Activated CD4-positive, alpha-beta T cell treated with anti-CD3 and anti-CD28 coated beads, Interleukin-2, amount 10 ng/mL, durations not matched to agents 7 days and 5 days (primary cell): ENCODE measurements around the gene PARD3. TPM values are rescaled to one million over a fixed set of nuclear protein-coding genes. Genes with fewer than 3 reads are reported as not detected.

Experiments
- CTCF ChIA-PET: fragments of 350-600 bp; sonication (Branson Sonifier 250); formaldehyde crosslinking; loops from one replicate; lab custom pipeline; 2021; ENCODE audit warnings: antibody characterized with exemption; lab: Charles Lee
- POLR2A ChIA-PET: fragments of 350-600 bp; sonication (Branson Sonifier 250); formaldehyde crosslinking; loops from one replicate; lab custom pipeline; 2021; ENCODE audit warnings: antibody characterized with exemption; lab: Charles Lee
- DNase-seq: peaks from one replicate; pipeline ENCODE4 v3.0.0-alpha.2; 2020
- H3K27ac Mint-ChIP-seq: one replicate; pipeline ENCODE4 v1.8.0; 2021; ENCODE audit warnings: mild to moderate bottlenecking, moderate library complexity, mixed read lengths
- H3K27me3 Mint-ChIP-seq: one replicate; pipeline ENCODE4 v1.8.0; 2021; ENCODE audit warnings: mixed read lengths
- H3K36me3 Mint-ChIP-seq: one replicate; pipeline ENCODE4 v1.8.0; 2021; ENCODE audit warnings: low read depth, mixed read lengths
- H3K4me1 Mint-ChIP-seq: one replicate; pipeline ENCODE4 v1.8.0; 2021; ENCODE audit warnings: mixed read lengths
- H3K4me3 Mint-ChIP-seq: one replicate; pipeline ENCODE4 v1.8.0; 2021; ENCODE audit warnings: mild to moderate bottlenecking, moderate library complexity, mixed read lengths
- H3K9me3 Mint-ChIP-seq: one replicate; pipeline ENCODE4 v1.8.0; 2021; ENCODE audit warnings: mixed read lengths
- total RNA-seq, 2 experiments: library from RNA; stranded (reverse); gene quantifications; one replicate each; pipeline ENCODE4 v1.2.3, GENCODE V29; 2021

The PARD3 gene
- total RNA-seq, 2 experiments from 2014 or later, result 1.0 to 1.2 TPM

- no peak for DNase-seq
Measured at GRCh38 chr10:34580214-34580613, 234.9 kb downstream of the PARD3 start.

GRCh38 chr10:34578468-34578867 lies 236.6 kb downstream of the PARD3 start:
- CTCF ChIA-PET, result no interaction called here
- no peaks in the 10 kb centered on the region for H3K36me3 Mint-ChIP-seq

More at GRCh38 chr10:34580214-34580613, 234.9 kb downstream of the PARD3 start:
- Mint-ChIP-seq H3K9me3 (no peaks in the 10 kb centered on the region), H3K27ac (no peak overlapping the region), H3K36me3 (no peaks in the 10 kb centered on the region), H3K4me1 (no peaks in the 10 kb centered on the region), H3K4me3 (no peak overlapping the region), H3K27me3 (no peaks in the 10 kb centered on the region)
- ChIA-PET CTCF (no interaction called here), POLR2A (no interaction called here)

GRCh38 chr10:34576797-34577196 lies 238.3 kb downstream of the PARD3 start:
- H3K36me3 Mint-ChIP-seq, result no peaks in the 10 kb centered on the region
- no peaks in the 10 kb centered on the region for H3K27me3 Mint-ChIP-seq
- POLR2A ChIA-PET, result no interaction called here

More at GRCh38 chr10:34578468-34578867, 236.6 kb downstream of the PARD3 start:
- H3K4me1 Mint-ChIP-seq, result no peaks in the 10 kb centered on the region
- POLR2A ChIA-PET, result no interaction called here
- no peak for DNase-seq
- H3K27ac Mint-ChIP-seq, result no peak overlapping the region
- H3K27me3 Mint-ChIP-seq, result no peaks in the 10 kb centered on the region
- H3K4me3 Mint-ChIP-seq, result no peak overlapping the region
- no peaks in the 10 kb centered on the region for H3K9me3 Mint-ChIP-seq

GRCh38 chr10:34575882-34576281 lies 239.2 kb downstream of the PARD3 start:
- POLR2A ChIA-PET, result no interaction called here
- no peaks in the 10 kb centered on the region for H3K9me3 Mint-ChIP-seq
- no peak overlapping the region for H3K27ac Mint-ChIP-seq
- CTCF ChIA-PET, result no interaction called here
- DNase-seq, result no peak
- H3K36me3 Mint-ChIP-seq, result no peaks in the 10 kb centered on the region
- H3K4me1 Mint-ChIP-seq, result no peaks in the 10 kb centered on the region
- H3K27me3 Mint-ChIP-seq, result no peaks in the 10 kb centered on the region
- H3K4me3 Mint-ChIP-seq, result no peak overlapping the region

More at GRCh38 chr10:34576797-34577196, 238.3 kb downstream of the PARD3 start:
- no peak overlapping the region for H3K27ac Mint-ChIP-seq
- no peaks in the 10 kb centered on the region for H3K9me3 Mint-ChIP-seq
- CTCF ChIA-PET, result no interaction called here
- no peaks in the 10 kb centered on the region for H3K4me1 Mint-ChIP-seq
- no peak overlapping the region for H3K4me3 Mint-ChIP-seq
- DNase-seq, result no peak

- H3K27me3 Mint-ChIP-seq, result no peaks in the 10 kb centered on the region
- no peak overlapping the region for H3K4me3 Mint-ChIP-seq
- H3K27ac Mint-ChIP-seq, result no peak overlapping the region
- H3K9me3 Mint-ChIP-seq, result no peaks in the 10 kb centered on the region
- H3K36me3 Mint-ChIP-seq, result no peaks in the 10 kb centered on the region
- no peaks in the 10 kb centered on the region for H3K4me1 Mint-ChIP-seq
- ChIA-PET POLR2A (no interaction called here), CTCF (interaction anchor here (0.6 kb wide), 1 partner anchor 22 kb away, joined by 3 read pairs; no protein-coding TSS in a partner anchor)
- no peak for DNase-seq
Measured at GRCh38 chr10:34574353-34574934, 240.7 kb downstream of the PARD3 start.

GRCh38 chr10:34570887-34571286 lies 244.2 kb downstream of the PARD3 start:
- DNase-seq, result no peak
- no peak overlapping the region for H3K4me3 Mint-ChIP-seq
- no peak overlapping the region for H3K27ac Mint-ChIP-seq
- no peaks in the 10 kb centered on the region for H3K9me3 Mint-ChIP-seq
- POLR2A ChIA-PET, result no interaction called here
- H3K27me3 Mint-ChIP-seq, result no peaks in the 10 kb centered on the region
- no peaks in the 10 kb centered on the region for H3K36me3 Mint-ChIP-seq
- CTCF ChIA-PET, result no interaction called here
- H3K4me1 Mint-ChIP-seq, result no peaks in the 10 kb centered on the region

- H3K4me1 Mint-ChIP-seq, result no peaks in the 10 kb centered on the region
- CTCF ChIA-PET, result no interaction called here
- no peaks in the 10 kb centered on the region for H3K36me3 Mint-ChIP-seq
- no peak overlapping the region for H3K4me3 Mint-ChIP-seq
- no peak overlapping the region for H3K27ac Mint-ChIP-seq
- no peak for DNase-seq
- no peaks in the 10 kb centered on the region for H3K9me3 Mint-ChIP-seq
- no peaks in the 10 kb centered on the region for H3K27me3 Mint-ChIP-seq
- POLR2A ChIA-PET, result no interaction called here
Measured at GRCh38 chr10:34567659-34568253, 247.3 kb downstream of the PARD3 start.

- POLR2A ChIA-PET, result no interaction called here
- H3K36me3 Mint-ChIP-seq, result no peaks in the 10 kb centered on the region
- DNase-seq, result no peak
- CTCF ChIA-PET, result no interaction called here
- H3K27ac Mint-ChIP-seq, result no peak overlapping the region
- H3K9me3 Mint-ChIP-seq, result no peaks in the 10 kb centered on the region
- H3K4me3 Mint-ChIP-seq, result no peak overlapping the region
- H3K4me1 Mint-ChIP-seq, result no peaks in the 10 kb centered on the region
- no peaks in the 10 kb centered on the region for H3K27me3 Mint-ChIP-seq
Measured at GRCh38 chr10:34565934-34566333, 249.2 kb downstream of the PARD3 start.

- Mint-ChIP-seq H3K4me3 (no peak overlapping the region), H3K27ac (no peak overlapping the region), H3K27me3 (no peaks in the 10 kb centered on the region), H3K4me1 (no peaks in the 10 kb centered on the region), H3K36me3 (no peaks in the 10 kb centered on the region), H3K9me3 (no peaks in the 10 kb centered on the region)
- DNase-seq, result no peak
- CTCF ChIA-PET, result no interaction called here
- POLR2A ChIA-PET, result no interaction called here
Measured at GRCh38 chr10:34558093-34558583, 257.0 kb downstream of the PARD3 start.

- no peaks in the 10 kb centered on the region for H3K36me3 Mint-ChIP-seq
- no peak for DNase-seq
- POLR2A ChIA-PET, result no interaction called here
- no peaks in the 10 kb centered on the region for H3K4me1 Mint-ChIP-seq
- H3K4me3 Mint-ChIP-seq, result no peak overlapping the region
- no peaks in the 10 kb centered on the region for H3K9me3 Mint-ChIP-seq
- CTCF ChIA-PET, result no interaction called here
- no peaks in the 10 kb centered on the region for H3K27me3 Mint-ChIP-seq
- H3K27ac Mint-ChIP-seq, result no peak overlapping the region
Measured at GRCh38 chr10:34557173-34557572, 257.9 kb downstream of the PARD3 start.

- ChIA-PET POLR2A (no interaction called here), CTCF (no interaction called here)
- Mint-ChIP-seq H3K27ac (no peak overlapping the region), H3K4me1 (no peaks in the 10 kb centered on the region), H3K9me3 (no peaks in the 10 kb centered on the region), H3K36me3 (no peaks in the 10 kb centered on the region), H3K27me3 (no peaks in the 10 kb centered on the region), H3K4me3 (no peak overlapping the region)
- no peak for DNase-seq
Measured at GRCh38 chr10:34555653-34556052, 259.4 kb downstream of the PARD3 start.

- H3K9me3 Mint-ChIP-seq, result no peaks in the 10 kb centered on the region
- H3K27me3 Mint-ChIP-seq, result peaks cover 2% of the 10 kb centered on the region
- no peak overlapping the region for H3K27ac Mint-ChIP-seq
- no peaks in the 10 kb centered on the region for H3K36me3 Mint-ChIP-seq
- H3K4me1 Mint-ChIP-seq, result no peaks in the 10 kb centered on the region
- no peak overlapping the region for H3K4me3 Mint-ChIP-seq
- POLR2A ChIA-PET, result no interaction called here
- CTCF ChIA-PET, result no interaction called here
- DNase-seq, result no peak
Measured at GRCh38 chr10:34553747-34554146, 261.3 kb downstream of the PARD3 start.

- Mint-ChIP-seq H3K4me3 (no peak overlapping the region), H3K9me3 (no peaks in the 10 kb centered on the region), H3K4me1 (no peaks in the 10 kb centered on the region), H3K27me3 (peaks cover 2% of the 10 kb centered on the region), H3K36me3 (no peaks in the 10 kb centered on the region), H3K27ac (no peak overlapping the region)
- no peak for DNase-seq
- POLR2A ChIA-PET, result no interaction called here
- CTCF ChIA-PET, result no interaction called here
Measured at GRCh38 chr10:34551295-34551694, 263.8 kb downstream of the PARD3 start.

- no peaks in the 10 kb centered on the region for H3K4me1 Mint-ChIP-seq
Measured at GRCh38 chr10:34549953-34550352, 265.1 kb downstream of the PARD3 start.

More at GRCh38 chr10:34549953-34550352, 265.1 kb downstream of the PARD3 start:
- ChIA-PET CTCF (no interaction called here), POLR2A (no interaction called here)
- H3K36me3 Mint-ChIP-seq, result no peaks in the 10 kb centered on the region
- DNase-seq, result no peak
- H3K9me3 Mint-ChIP-seq, result no peaks in the 10 kb centered on the region
- no peak overlapping the region for H3K27ac Mint-ChIP-seq
- peaks cover 2% of the 10 kb centered on the region for H3K27me3 Mint-ChIP-seq
- H3K4me3 Mint-ChIP-seq, result no peak overlapping the region
